CD4-positive, alpha-beta T cell treated with Interleukin-10 for 1 hour (primary cell): ENCODE measurements around the gene IL20RA.
A peak's percentile ranks its signal among the peaks of the same experiment; 100 is the strongest.
"Not testable (repeated sequence)": the region's sequence is repeated elsewhere in the genome, so short reads cannot be mapped to it uniquely, and the experiment has no call there.

ENCODE experiments used
- DNase-seq: peaks from one replicate; pipeline ENCODE4 v3.0.0-alpha.2; 2020

Gene IL20RA

DNA sequence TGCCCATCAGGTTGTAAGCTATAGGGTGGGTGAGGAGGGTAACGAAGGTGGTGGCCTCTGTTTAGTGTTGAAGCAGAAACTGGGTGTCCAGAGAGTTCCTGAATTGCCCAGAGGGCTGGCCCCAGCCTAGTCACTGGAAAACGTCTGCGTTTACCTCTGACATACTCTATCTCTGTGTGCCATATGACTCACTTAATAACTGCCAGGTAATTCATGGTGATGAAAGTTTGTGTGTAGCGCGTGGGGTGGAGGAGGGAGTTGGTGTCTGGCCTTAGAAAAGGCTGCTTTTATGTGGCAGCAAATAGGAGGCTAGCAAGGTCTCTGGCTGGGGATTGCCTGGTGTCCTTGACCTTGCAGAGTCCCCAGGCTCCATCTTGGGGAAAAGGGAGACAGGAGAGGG lies 75.3 kb downstream of the IL20RA start:
- no peak for DNase-seq

- no peak for DNase-seq
Observed at GRCh38 chr6:136968837-136969236, 75.9 kb downstream of the IL20RA start.

- peak; percentile 68 for DNase-seq
Observed at GRCh38 chr6:136967876-136968752, 76.7 kb downstream of the IL20RA start.

DNA sequence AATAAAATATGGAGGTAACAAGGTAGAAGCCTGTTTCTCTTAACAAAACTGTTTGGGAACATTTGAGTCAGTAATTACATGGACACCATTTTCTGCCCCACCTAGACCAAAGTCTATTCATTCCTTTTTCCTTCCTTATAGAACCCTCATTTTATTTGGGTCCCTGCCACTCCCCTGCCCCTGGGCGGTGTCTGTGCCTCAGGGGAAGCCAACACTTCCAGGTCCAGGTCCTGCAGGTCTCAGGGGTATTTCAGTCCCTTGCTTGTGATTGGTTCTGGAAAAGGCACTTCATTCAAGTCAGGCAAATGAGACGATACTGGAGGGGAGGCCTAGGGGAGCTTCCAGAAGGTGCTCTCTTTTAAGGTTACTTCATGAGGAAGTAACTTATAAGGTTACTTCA lies 80.4 kb downstream of the IL20RA start:
- DNase-seq: no peak

DNA sequence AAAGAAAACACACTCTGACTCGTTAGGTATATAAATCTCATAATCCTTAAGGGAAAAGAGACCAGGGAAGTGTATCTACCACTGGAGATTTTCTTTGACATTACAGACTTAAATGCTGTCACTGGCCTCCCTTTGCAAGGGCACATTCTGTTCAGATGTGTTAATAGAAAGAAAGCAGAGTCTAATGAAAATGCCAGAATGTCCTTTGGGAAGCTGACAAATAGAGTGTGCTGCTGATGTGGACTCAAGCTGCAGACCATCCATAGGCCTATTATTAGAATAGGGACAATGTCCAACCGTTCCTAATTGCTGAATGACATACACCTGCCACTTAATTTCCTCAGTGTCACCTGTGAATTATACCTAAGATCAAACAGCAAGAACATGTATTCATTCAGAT lies 81.5 kb downstream of the IL20RA start:
- DNase-seq: no peak

DNA sequence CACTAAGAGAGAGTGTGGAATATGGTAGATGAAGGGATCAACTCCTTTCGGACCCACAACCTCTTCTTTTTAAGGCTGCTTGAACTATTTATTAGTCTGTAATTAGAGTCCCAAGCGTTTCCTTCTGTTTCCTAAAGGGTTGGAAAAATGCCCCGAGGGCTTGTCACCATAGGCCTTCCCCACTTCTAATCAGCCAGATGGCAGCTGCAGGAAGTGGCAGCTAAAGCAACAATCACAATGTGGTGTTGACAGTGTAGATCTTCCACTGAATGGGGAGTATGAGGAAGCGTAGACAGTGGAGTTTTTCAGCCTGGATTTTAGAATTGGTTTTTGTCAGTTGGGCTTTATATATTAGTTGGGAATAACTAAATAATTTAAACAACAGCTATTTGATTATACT lies 82.1 kb downstream of the IL20RA start:
- DNase-seq: no peak

GRCh38 chr6:136961848-136962247 lies 82.9 kb downstream of the IL20RA start:
- DNase-seq: no peak

DNA sequence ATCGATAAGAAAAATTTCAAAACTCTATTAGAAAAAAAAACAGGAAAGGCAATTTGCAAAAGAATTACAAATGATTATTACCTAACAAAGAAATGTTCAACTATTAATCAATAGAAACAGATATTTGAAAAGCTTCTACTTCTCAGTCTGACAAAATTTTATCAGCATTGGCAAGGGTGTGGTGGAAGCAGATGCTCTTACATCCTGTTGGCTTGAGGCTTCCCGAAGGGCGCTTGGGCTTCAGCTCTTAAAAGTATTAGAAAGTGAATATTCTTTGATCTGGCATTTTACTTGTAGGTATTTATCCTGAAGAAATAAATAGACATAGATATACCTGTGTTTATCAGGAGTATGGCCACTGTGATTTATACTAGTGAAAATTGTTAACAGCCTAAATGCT lies 84.0 kb downstream of the IL20RA start:
- DNase-seq: no peak

- not testable (repeated sequence) for DNase-seq
Observed at GRCh38 chr6:136959935-136960334, 84.8 kb downstream of the IL20RA start.

DNA sequence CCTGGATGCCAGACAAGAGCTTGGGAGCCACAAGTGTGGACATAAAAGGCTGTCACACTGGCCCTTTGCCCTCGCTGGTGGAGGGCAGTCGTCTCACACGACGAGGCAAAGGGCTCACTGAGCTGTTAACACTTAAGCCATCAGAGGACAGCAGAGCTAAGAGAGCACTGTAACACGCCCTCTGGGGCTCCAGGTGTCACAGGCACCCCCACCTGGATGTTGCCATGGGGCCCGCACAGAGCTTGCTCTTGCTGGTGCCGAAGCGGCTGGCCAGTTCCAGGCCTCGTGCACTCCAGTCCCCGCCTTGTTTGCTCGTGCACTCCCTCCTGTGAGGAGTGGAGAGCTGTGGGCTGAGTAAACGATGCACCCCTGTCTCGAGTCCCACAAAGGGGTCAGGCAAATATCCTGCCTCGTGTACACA lies 85.3 kb downstream of the IL20RA start:
- DNase-seq: no peak

DNA sequence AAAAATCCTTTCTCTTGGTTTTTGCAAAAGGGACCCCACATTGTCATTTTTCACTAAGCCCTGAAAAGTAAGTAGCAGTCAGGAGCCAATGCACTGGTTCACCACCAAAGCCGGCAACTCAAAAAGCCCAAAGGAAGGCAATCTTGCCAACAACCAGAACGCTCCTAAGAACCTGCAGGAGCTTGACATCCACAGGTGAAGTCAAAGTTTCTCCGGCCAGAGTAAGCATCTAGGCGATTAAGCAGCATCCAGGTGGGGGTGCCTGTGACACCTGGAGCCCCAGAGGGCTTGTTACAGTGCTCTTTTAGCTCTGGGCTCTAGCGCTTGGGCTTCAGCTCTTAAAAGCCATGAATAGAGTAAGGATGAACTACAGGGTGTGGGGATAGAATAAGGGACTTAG lies 86.6 kb downstream of the IL20RA start:
- no peak for DNase-seq

GRCh38 chr6:136956590-136957544 lies 87.9 kb downstream of the IL20RA start:
- no peak for DNase-seq

DNA sequence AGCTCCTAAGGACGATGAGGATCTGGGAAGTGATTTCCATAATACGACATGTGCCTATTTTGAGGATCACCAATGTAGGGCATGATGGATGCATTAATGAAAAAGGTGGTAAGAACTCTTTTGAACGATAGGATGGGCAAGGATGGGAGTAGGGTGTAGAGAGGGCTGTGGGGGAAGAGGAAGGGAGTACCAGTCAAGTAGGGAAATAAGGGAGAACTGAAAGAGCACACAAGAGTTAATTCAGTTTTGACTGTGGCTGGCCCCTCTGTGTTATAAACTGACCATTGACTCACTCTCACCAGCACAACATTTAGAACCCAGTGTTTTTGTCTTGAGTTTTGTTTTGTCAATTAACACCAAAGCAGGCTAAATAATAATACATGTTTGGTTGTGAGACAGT lies 89.6 kb downstream of the IL20RA start:
- no peak for DNase-seq

DNA sequence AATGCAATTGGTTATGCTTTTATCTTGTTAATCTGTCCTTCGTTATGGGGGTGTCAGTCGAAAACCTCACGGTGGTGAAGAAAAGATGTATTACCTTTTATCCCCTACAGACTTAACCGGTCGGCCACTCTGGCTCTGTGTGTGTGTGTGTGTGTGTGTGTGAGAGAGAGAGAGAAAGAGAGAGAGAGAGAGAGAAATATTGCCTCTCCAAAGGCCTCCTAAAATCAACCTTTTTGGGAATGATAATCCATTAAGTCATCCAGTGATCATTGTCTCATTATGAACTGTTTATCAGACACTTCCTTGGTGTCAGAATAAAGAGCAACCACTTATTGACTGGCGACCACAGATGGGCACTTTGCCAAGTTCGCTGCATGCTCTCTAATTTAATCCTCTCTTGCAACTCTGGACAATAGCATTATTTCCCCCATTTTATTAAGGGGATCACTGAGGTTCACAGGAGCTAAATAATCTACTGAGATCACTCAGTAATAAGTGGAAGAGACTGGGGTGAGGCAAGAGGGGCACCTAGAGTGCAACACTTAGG lies 92.0 kb downstream of the IL20RA start:
- no peak for DNase-seq

DNA sequence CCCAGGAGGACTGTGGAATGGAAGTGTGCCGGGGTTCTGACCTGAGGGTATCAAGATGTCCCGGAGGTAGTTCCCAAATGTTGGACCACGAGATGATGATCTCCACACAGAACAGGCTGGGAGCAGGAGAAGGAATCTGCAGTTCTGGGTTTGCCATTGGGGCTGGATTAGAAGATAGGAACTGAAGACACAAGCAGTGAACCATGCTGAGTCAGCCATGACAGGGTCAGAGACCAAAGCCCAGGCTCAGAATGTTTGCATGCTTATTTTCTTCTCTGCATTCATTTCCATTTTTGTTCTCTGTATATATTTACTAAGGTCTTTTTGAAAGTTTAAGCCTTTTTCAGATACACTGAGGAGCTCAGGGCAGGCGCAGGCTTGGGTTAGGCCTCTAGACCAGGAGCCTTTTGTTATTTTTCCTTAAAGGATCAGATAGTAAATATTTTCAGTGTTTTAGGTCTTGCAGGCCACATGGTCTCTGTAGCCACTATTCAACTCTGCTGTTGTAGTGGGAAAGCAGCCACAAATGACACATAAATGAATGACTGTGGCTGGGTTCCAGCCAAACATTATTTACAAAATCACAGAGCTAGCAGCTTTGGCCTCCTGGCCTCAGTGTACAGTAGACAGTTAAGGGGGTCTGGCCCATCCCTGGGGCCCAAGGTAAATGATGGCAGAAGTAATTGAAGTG lies 94.2 kb downstream of the IL20RA start:
- DNase-seq: no peak
